ENCODE data around the gene ARSK.
"Not testable (repeated sequence)": the region's sequence is repeated elsewhere in the genome, so short reads cannot be mapped to it uniquely, and the experiment has no call there.

The ARSK gene

GRCh38 chr5:95630394-95630917 is 75.6 kb downstream of the ARSK start:
- TF ChIP-seq CTCF (IDR thresholded peaks at IDR 0.05; ENCODE audit: low read length) (no peak), EZH2 (IDR thresholded peaks at IDR 0.05; ENCODE audit: borderline replicate concordance, low read length) (no peak)
- H3K4me2 ChIP-seq (ENCODE audit: low read length) = no peak overlapping the region
- H3K9ac ChIP-seq (ENCODE audit: low read length) = no peak overlapping the region
- no peaks in the 10 kb centered on the region for H3K9me2 ChIP-seq (ENCODE audit: low read depth, low read length)
- no peaks in the 10 kb centered on the region for H4K20me1 ChIP-seq (ENCODE audit: insufficient read depth, low read length)
- H3K9me3 ChIP-seq (ENCODE audit: low read length) = no peaks in the 10 kb centered on the region
- H3K4me1 ChIP-seq (ENCODE audit: insufficient read depth, low read length, severe bottlenecking) = no peaks in the 10 kb centered on the region
- no peak overlapping the region for H2AFZ ChIP-seq (ENCODE audit: low read length)
- H3K36me3 ChIP-seq (ENCODE audit: insufficient read depth, low read length) = no peaks in the 10 kb centered on the region; the same call in 1 of the 2 replicates
- H3K27me3 ChIP-seq (ENCODE audit: insufficient read depth, low read length) = no peaks in the 10 kb centered on the region
- H3F3A ChIP-seq (ENCODE audit: insufficient read depth, low read length) = no peaks in the 10 kb centered on the region
- H3K4me3 ChIP-seq (ENCODE audit: low read depth, low read length, poor library complexity, severe bottlenecking) = no peak overlapping the region
- H3K27ac ChIP-seq (ENCODE audit: low read depth, low read length, poor library complexity, severe bottlenecking) = no peak overlapping the region
- H3K79me2 ChIP-seq (ENCODE audit: insufficient read depth, low read length) = no peaks in the 10 kb centered on the region

- Histone ChIP-seq H3K9me3 (ENCODE audit: low read length) (no peaks in the 10 kb centered on the region), H3K27me3 (ENCODE audit: insufficient read depth, low read length) (no peaks in the 10 kb centered on the region), H3K27ac (ENCODE audit: low read depth, low read length, poor library complexity, severe bottlenecking) (no peak overlapping the region), H3K4me3 (ENCODE audit: low read depth, low read length, poor library complexity, severe bottlenecking) (no peak overlapping the region), H3K4me1 (ENCODE audit: insufficient read depth, low read length, severe bottlenecking) (no peaks in the 10 kb centered on the region), H3K4me2 (ENCODE audit: low read length) (no peak overlapping the region), H3K36me3 (ENCODE audit: insufficient read depth, low read length) (no peaks in the 10 kb centered on the region; the same call in 1 of the 2 replicates), H3F3A (ENCODE audit: insufficient read depth, low read length) (no peaks in the 10 kb centered on the region), H2AFZ (ENCODE audit: low read length) (peak overlapping the region; percentile 92), H3K9ac (ENCODE audit: low read length) (no peak overlapping the region), H4K20me1 (ENCODE audit: insufficient read depth, low read length) (no peaks in the 10 kb centered on the region), H3K79me2 (ENCODE audit: insufficient read depth, low read length) (no peaks in the 10 kb centered on the region), H3K9me2 (ENCODE audit: low read depth, low read length) (no peaks in the 10 kb centered on the region)
- no peak for TF ChIP-seq CTCF (IDR thresholded peaks at IDR 0.05; ENCODE audit: low read length)
Measured at GRCh38 chr5:95631255-95631958, 76.5 kb downstream of the ARSK start.

GRCh38 chr5:95631991-95632675 is 77.2 kb downstream of the ARSK start:
- no peak for TF ChIP-seq CTCF (IDR thresholded peaks at IDR 0.05; ENCODE audit: low read length)
- no peak for TF ChIP-seq EZH2 (IDR thresholded peaks at IDR 0.05; ENCODE audit: borderline replicate concordance, low read length)
- Histone ChIP-seq H3K4me3 (ENCODE audit: low read depth, low read length, poor library complexity, severe bottlenecking) (no peak overlapping the region), H3K9me3 (ENCODE audit: low read length) (no peaks in the 10 kb centered on the region), H3K79me2 (ENCODE audit: insufficient read depth, low read length) (no peaks in the 10 kb centered on the region), H4K20me1 (ENCODE audit: insufficient read depth, low read length) (no peaks in the 10 kb centered on the region), H3K9me2 (ENCODE audit: low read depth, low read length) (no peaks in the 10 kb centered on the region), H3K9ac (ENCODE audit: low read length) (no peak overlapping the region), H3K4me2 (ENCODE audit: low read length) (no peak overlapping the region), H3F3A (ENCODE audit: insufficient read depth, low read length) (no peaks in the 10 kb centered on the region), H3K27ac (ENCODE audit: low read depth, low read length, poor library complexity, severe bottlenecking) (no peak overlapping the region), H3K36me3 (ENCODE audit: insufficient read depth, low read length) (no peaks in the 10 kb centered on the region; the same call in 1 of the 2 replicates), H2AFZ (ENCODE audit: low read length) (peak overlapping the region; percentile 92), H3K27me3 (ENCODE audit: insufficient read depth, low read length) (no peaks in the 10 kb centered on the region), H3K4me1 (ENCODE audit: insufficient read depth, low read length, severe bottlenecking) (no peaks in the 10 kb centered on the region)

GRCh38 chr5:95632942-95633341 is 78.0 kb downstream of the ARSK start:
- not testable (repeated sequence) for H4K20me1 ChIP-seq (ENCODE audit: insufficient read depth, low read length); H3K27me3 ChIP-seq (ENCODE audit: insufficient read depth, low read length); H3K9me2 ChIP-seq (ENCODE audit: low read depth, low read length); H3K9me3 ChIP-seq (ENCODE audit: low read length); H3K27ac ChIP-seq (ENCODE audit: low read depth, low read length, poor library complexity, severe bottlenecking); H2AFZ ChIP-seq (ENCODE audit: low read length); H3K4me2 ChIP-seq (ENCODE audit: low read length); H3K4me1 ChIP-seq (ENCODE audit: insufficient read depth, low read length, severe bottlenecking); H3K79me2 ChIP-seq (ENCODE audit: insufficient read depth, low read length); H3K4me3 ChIP-seq (ENCODE audit: low read depth, low read length, poor library complexity, severe bottlenecking); H3K9ac ChIP-seq (ENCODE audit: low read length); H3K36me3 ChIP-seq (ENCODE audit: insufficient read depth, low read length); H3F3A ChIP-seq (ENCODE audit: insufficient read depth, low read length)

All from OCI-LY1 (cell line).